DOHH2 (cell line): ENCODE results near the gene RASSF7.

Source experiments
- H3F3A ChIP-seq: fragments of 200-600 bp; sonication (generic), shearing (Covaris generic); 2 replicates; pipeline ENCODE4 v1.6.0; 2016; ENCODE audit warnings: antibody characterized with exemption, mild to moderate bottlenecking; ENCODE audit not compliant: control insufficient read depth, insufficient read depth
- H3K27ac ChIP-seq: fragments of 200-600 bp; sonication (generic); 2 replicates; pipeline ENCODE4 v1.5.1; 2014; ENCODE audit warnings: low read depth, mild to moderate bottlenecking, low read length, moderate library complexity
- H3K27me3 ChIP-seq: fragments of 200-600 bp; sonication (generic); 2 replicates; pipeline ENCODE4 v1.6.1; 2014; ENCODE audit warnings: mild to moderate bottlenecking, low read length, mixed read lengths; ENCODE audit not compliant: control insufficient read depth
- H3K36me3 ChIP-seq: fragments of 200-600 bp; sonication (generic); 2 replicates; pipeline ENCODE4 v1.6.1; 2014; ENCODE audit warnings: mild to moderate bottlenecking, low read length, moderate library complexity, mixed read lengths; ENCODE audit not compliant: control insufficient read depth
- H3K4me1 ChIP-seq: fragments of 200-600 bp; sonication (generic); 2 replicates; pipeline ENCODE4 v1.6.1; 2014; ENCODE audit warnings: mild to moderate bottlenecking, low read length, mixed read lengths; ENCODE audit not compliant: control insufficient read depth
- H3K4me2 ChIP-seq: fragments of 200-600 bp; sonication (generic); 2 replicates; pipeline ENCODE4 v1.6.0; 2014; ENCODE audit warnings: mild to moderate bottlenecking, low read length, moderate library complexity
- H3K4me3 ChIP-seq: fragments of 200-600 bp; sonication (generic); 2 replicates; pipeline ENCODE4 v1.5.1; 2014; ENCODE audit warnings: mild to moderate bottlenecking, low read length, mixed read lengths
- H3K79me2 ChIP-seq: fragments of 200-600 bp; sonication (generic); 2 replicates; pipeline ENCODE4 v1.6.1; 2014; ENCODE audit warnings: mild to moderate bottlenecking, low read length, mixed read lengths; ENCODE audit not compliant: control insufficient read depth
- H3K9me2 ChIP-seq: fragments of 200-600 bp; sonication (generic); replicated peaks from 2 replicates; pipeline ENCODE4 v1.6.1; 2014; ENCODE audit warnings: mild to moderate bottlenecking, low read length, mixed read lengths; ENCODE audit not compliant: control insufficient read depth
- H3K9me3 ChIP-seq: fragments of 200-600 bp; sonication (generic); 2 replicates; pipeline ENCODE4 v1.6.1; 2014; ENCODE audit warnings: antibody characterized with exemption, low read length, mixed read lengths; ENCODE audit not compliant: control insufficient read depth, insufficient read depth
- H4K20me1 ChIP-seq: fragments of 200-600 bp; sonication (generic); 2 replicates; pipeline ENCODE4 v1.6.0; 2014; ENCODE audit warnings: low read depth, mild to moderate bottlenecking, antibody characterized with exemption, low read length, moderate library complexity; ENCODE audit not compliant: control insufficient read depth, insufficient read depth
- CTCF ChIP-seq: fragments of 200-600 bp; sonication (generic); IDR thresholded peaks from one replicate; pipeline ENCODE4 v1.5.1; 2014; ENCODE audit warnings: antibody characterized with exemption, mild to moderate bottlenecking, low read depth, low read length; ENCODE audit not compliant: poor library complexity, severe bottlenecking
- EZH2phosphoT487 ChIP-seq: fragments of 200-600 bp; sonication (generic); IDR thresholded peaks from 2 replicates; pipeline ENCODE4 v1.6.1; 2017; ENCODE audit warnings: borderline replicate concordance, mild to moderate bottlenecking, antibody characterized with exemption, low read length, moderate library complexity, mixed read lengths

Gene RASSF7

GRCh38 chr11:584287-584686 is 23.5 kb downstream of the RASSF7 start:
- Histone ChIP-seq H3K27ac (no peak overlapping the region), H3K9me3 (no peaks in the 10 kb centered on the region), H4K20me1 (peaks cover 16% of the 10 kb centered on the region), H3K4me2 (no peak overlapping the region), H3K4me3 (no peak overlapping the region), H3K79me2 (peaks cover 71% of the 10 kb centered on the region), H3K9me2 (no peaks in the 10 kb centered on the region), H3K4me1 (no peaks in the 10 kb centered on the region), H3K27me3 (no peaks in the 10 kb centered on the region), H3F3A (no peaks in the 10 kb centered on the region), H3K36me3 (peaks cover 68% of the 10 kb centered on the region)
- TF ChIP-seq EZH2phosphoT487, result no peak

- H3K4me1 ChIP-seq, result no peaks in the 10 kb centered on the region
- no peak overlapping the region for H3K4me3 ChIP-seq
- H3F3A ChIP-seq, result no peaks in the 10 kb centered on the region
- H3K27me3 ChIP-seq, result no peaks in the 10 kb centered on the region
- H3K27ac ChIP-seq, result no peak overlapping the region
- H3K79me2 ChIP-seq, result peaks cover 55% of the 10 kb centered on the region
- H3K9me3 ChIP-seq, result no peaks in the 10 kb centered on the region
- H4K20me1 ChIP-seq, result peaks cover 6% of the 10 kb centered on the region
- H3K4me2 ChIP-seq, result no peak overlapping the region
- no peaks in the 10 kb centered on the region for H3K9me2 ChIP-seq
- peaks cover 74% of the 10 kb centered on the region for H3K36me3 ChIP-seq
- TF ChIP-seq CTCF (no peak), EZH2phosphoT487 (no peak)
Observed at GRCh38 chr11:586376-587316, 25.9 kb downstream of the RASSF7 start.

GRCh38 chr11:587546-587945 is 26.8 kb downstream of the RASSF7 start:
- no peak overlapping the region for H3K4me3 ChIP-seq
- peaks cover 72% of the 10 kb centered on the region for H3K36me3 ChIP-seq
- H3K4me1 ChIP-seq, result no peaks in the 10 kb centered on the region
- no peaks in the 10 kb centered on the region for H3F3A ChIP-seq
- H3K9me3 ChIP-seq, result no peaks in the 10 kb centered on the region
- no peak for TF ChIP-seq EZH2phosphoT487
- no peak for TF ChIP-seq CTCF
- H3K27ac ChIP-seq, result no peak overlapping the region
- no peak overlapping the region for H3K4me2 ChIP-seq
- peaks cover 6% of the 10 kb centered on the region for H4K20me1 ChIP-seq
- no peaks in the 10 kb centered on the region for H3K9me2 ChIP-seq
- no peaks in the 10 kb centered on the region for H3K27me3 ChIP-seq
- H3K79me2 ChIP-seq, result peaks cover 49% of the 10 kb centered on the region

- no peak overlapping the region for H3K4me2 ChIP-seq
- no peaks in the 10 kb centered on the region for H3F3A ChIP-seq
- peaks cover 76% of the 10 kb centered on the region for H3K36me3 ChIP-seq
- peaks cover 6% of the 10 kb centered on the region for H4K20me1 ChIP-seq
- peaks cover 49% of the 10 kb centered on the region for H3K79me2 ChIP-seq
- no peaks in the 10 kb centered on the region for H3K27me3 ChIP-seq
- no peak overlapping the region for H3K4me3 ChIP-seq
- no peaks in the 10 kb centered on the region for H3K9me3 ChIP-seq
- no peak overlapping the region for H3K27ac ChIP-seq
- no peaks in the 10 kb centered on the region for H3K9me2 ChIP-seq
- no peak for TF ChIP-seq CTCF
- no peak for TF ChIP-seq EZH2phosphoT487
- H3K4me1 ChIP-seq, result no peaks in the 10 kb centered on the region
Observed at GRCh38 chr11:587978-588380, 27.2 kb downstream of the RASSF7 start.
